Brain microvascular endothelial cell (primary cell): Measurements from ENCODE around the gene APPBP2.

Experiments
- DNase-seq: peaks from one replicate; pipeline ENCODE4 v3.0.0-alpha.2; 2020
- H3K27ac ChIP-seq: fragments of 250-450 bp; sonication (Bioruptor Pico); 2 replicates; pipeline ENCODE4 v1.5.1; 2020; ENCODE audit warnings: mild to moderate bottlenecking, moderate library complexity
- H3K27me3 ChIP-seq: fragments of 250-450 bp; sonication (Bioruptor Pico); replicated peaks from 2 replicates; pipeline ENCODE4 v1.5.1; 2020; ENCODE audit warnings: mild to moderate bottlenecking
- H3K36me3 ChIP-seq: fragments of 250-450 bp; sonication (Bioruptor Pico); replicated peaks from 2 replicates; pipeline ENCODE4 v1.5.1; 2020; ENCODE audit warnings: mild to moderate bottlenecking
- H3K4me3 ChIP-seq: 2 replicates; pipeline ENCODE4 v1.5.1; 2011; ENCODE audit warnings: low read depth, mild to moderate bottlenecking, control low read depth, low read length, moderate library complexity
- in situ Hi-C: cut with HindIII; loops from 2 replicates; pipeline ENCODE4 v1.10.0; 2017; ENCODE audit warnings: low sequenced_read_pairs, low pct_ligation_motif_present
- TF ChIP-seq, protein P1 (sequence below): IDR thresholded peaks from 2 replicates; pipeline ENCODE4 v1.5.1; 2011; ENCODE audit warnings: low read depth, mild to moderate bottlenecking, moderate library complexity, low read length, control low read depth, inconsistent platforms; ENCODE audit errors: missing control alignments

The APPBP2 gene

DNA sequence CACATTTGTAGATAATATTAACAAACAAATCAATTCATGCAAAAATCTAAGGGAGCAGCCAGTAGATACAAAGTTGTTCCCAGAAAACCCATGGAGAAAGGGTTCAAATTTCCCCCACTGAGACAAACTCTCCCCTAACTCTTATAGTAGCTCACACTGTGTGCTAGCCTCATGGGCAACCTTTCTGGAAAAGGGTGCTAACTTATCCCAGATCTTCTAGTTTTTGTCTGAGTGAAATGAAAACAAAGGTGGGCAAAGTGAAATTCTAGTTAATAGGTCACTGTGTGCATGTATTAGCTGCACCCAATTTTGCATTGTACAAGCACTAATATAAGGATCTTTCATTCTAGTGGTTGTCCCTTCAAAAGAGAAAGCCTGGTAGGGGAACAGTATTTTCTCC is 124.2 kb downstream of the APPBP2 start:
- Histone ChIP-seq H3K27me3 (no peaks in the 10 kb centered on the region), H3K27ac (no peak overlapping the region), H3K4me3 (no peak overlapping the region), H3K36me3 (no peaks in the 10 kb centered on the region)
- TF ChIP-seq, protein P1, sequence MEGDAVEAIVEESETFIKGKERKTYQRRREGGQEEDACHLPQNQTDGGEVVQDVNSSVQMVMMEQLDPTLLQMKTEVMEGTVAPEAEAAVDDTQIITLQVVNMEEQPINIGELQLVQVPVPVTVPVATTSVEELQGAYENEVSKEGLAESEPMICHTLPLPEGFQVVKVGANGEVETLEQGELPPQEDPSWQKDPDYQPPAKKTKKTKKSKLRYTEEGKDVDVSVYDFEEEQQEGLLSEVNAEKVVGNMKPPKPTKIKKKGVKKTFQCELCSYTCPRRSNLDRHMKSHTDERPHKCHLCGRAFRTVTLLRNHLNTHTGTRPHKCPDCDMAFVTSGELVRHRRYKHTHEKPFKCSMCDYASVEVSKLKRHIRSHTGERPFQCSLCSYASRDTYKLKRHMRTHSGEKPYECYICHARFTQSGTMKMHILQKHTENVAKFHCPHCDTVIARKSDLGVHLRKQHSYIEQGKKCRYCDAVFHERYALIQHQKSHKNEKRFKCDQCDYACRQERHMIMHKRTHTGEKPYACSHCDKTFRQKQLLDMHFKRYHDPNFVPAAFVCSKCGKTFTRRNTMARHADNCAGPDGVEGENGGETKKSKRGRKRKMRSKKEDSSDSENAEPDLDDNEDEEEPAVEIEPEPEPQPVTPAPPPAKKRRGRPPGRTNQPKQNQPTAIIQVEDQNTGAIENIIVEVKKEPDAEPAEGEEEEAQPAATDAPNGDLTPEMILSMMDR = no peak
- in situ Hi-C loops = loop anchor here (25.0 kb wide), 1 partner anchor 165 kb away; no protein-coding TSS in a partner anchor
- no peak for DNase-seq

- TF ChIP-seq, protein P1 = no peak
- in situ Hi-C loops = no loop called here
- Histone ChIP-seq H3K36me3 (no peaks in the 10 kb centered on the region), H3K27ac (no peak overlapping the region), H3K27me3 (no peaks in the 10 kb centered on the region), H3K4me3 (no peak overlapping the region)
- DNase-seq = no peak
Observed at GRCh38 chr17:60398227-60398959, 127.6 kb downstream of the APPBP2 start.

DNA sequence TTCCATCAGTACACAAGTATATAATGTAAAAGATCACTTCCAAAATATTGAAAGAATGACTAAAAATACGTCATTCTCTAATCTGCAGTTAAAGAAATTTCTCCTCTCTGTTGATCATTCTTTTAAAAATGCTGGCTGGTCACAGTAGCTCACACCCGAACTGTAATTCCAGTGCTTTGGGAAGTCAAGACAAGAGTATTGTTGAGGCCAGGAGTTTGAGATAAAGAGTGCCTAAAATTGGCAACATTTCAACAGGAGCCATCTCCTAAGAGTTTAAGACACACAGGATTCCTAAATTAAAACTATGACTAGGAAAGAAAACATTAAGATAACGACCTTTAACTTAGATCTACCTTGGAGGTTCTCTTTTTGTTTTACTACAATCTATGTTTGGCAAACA is 129.6 kb downstream of the APPBP2 start:
- Histone ChIP-seq H3K36me3 (no peaks in the 10 kb centered on the region), H3K27ac (no peak overlapping the region), H3K4me3 (no peak overlapping the region), H3K27me3 (no peaks in the 10 kb centered on the region)
- no peak for DNase-seq
- in situ Hi-C loops = no loop called here
- TF ChIP-seq, protein P1 = no peak

DNA sequence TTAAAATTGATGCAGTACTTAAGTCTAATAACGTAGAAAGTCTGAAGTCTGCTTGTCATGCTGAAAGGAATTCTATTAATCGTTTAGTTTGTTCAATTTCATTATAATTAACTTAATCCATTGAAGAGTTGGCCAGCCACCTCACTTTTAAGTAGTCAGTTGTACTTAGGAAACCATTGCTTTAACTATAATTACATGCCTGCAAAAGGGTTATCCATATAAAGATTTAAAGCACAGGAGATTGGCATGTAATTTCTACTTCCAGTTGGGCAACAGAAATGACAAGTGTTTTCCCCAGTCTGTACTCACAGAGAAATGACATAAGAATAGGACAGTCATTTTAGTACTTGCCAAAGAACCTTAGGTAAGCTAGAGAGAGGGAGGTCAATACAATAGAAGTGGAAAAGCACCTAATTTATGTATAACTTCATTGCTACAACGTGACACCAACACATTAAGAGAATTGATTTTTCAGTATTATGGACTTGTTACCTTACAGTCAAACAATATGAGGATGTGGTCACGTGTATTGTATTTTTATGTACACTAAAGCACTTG is 130.5 kb downstream of the APPBP2 start:
- Histone ChIP-seq H3K27ac (no peak overlapping the region), H3K4me3 (no peak overlapping the region), H3K27me3 (no peaks in the 10 kb centered on the region), H3K36me3 (no peaks in the 10 kb centered on the region)
- DNase-seq = no peak
- TF ChIP-seq, protein P1 = no peak
- in situ Hi-C loops = no loop called here

GRCh38 chr17:60393840-60394723 is 132.0 kb downstream of the APPBP2 start:
- H3K4me3 ChIP-seq = no peak overlapping the region
- no peak for DNase-seq

More at GRCh38 chr17:60393840-60394723, 132.0 kb downstream of the APPBP2 start:
- TF ChIP-seq, protein P1 = no peak
- Histone ChIP-seq H3K36me3 (no peaks in the 10 kb centered on the region), H3K27me3 (no peaks in the 10 kb centered on the region), H3K27ac (no peak overlapping the region)
- in situ Hi-C loops = no loop called here
